ENCODE data around the gene KCNJ6.
"Not testable (repeated sequence)": the region's sequence is repeated elsewhere in the genome, so short reads cannot be mapped to it uniquely, and the experiment has no call there.

KCNJ6 gene

GRCh38 chr21:37673801-37674575 is 242.3 kb downstream of the KCNJ6 start:
- FAIRE-seq (no peak), DNase-seq (ENCODE audit: insufficient read length, low spot score) (no peak)
- TF ChIP-seq POLR2AphosphoS5 (IDR thresholded peaks at IDR 0.05; ENCODE audit: low read depth, low read length): no peak
- TF ChIP-seq POU2F2 (IDR thresholded peaks at IDR 0.05; ENCODE audit: low read depth, low read length): no peak
- no peak for TF ChIP-seq PAX5 (IDR thresholded peaks at IDR 0.05; ENCODE audit: insufficient read depth, low read length, severe bottlenecking)
- TF ChIP-seq SPI1 (IDR thresholded peaks at IDR 0.05; ENCODE audit: low read depth, low read length): no peak
- TF ChIP-seq TAF1 (IDR thresholded peaks at IDR 0.05; ENCODE audit: low read depth, low read length): no peak
- no peak for TF ChIP-seq POLR2A (IDR thresholded peaks at IDR 0.05; ENCODE audit: low read depth, low read length)

- no peak for DNase-seq (ENCODE audit: insufficient read length, low spot score)
- FAIRE-seq: no peak
- TF ChIP-seq POLR2AphosphoS5 (IDR thresholded peaks at IDR 0.05; ENCODE audit: low read depth, low read length) (no peak), PAX5 (IDR thresholded peaks at IDR 0.05; ENCODE audit: insufficient read depth, low read length, severe bottlenecking) (no peak), TAF1 (IDR thresholded peaks at IDR 0.05; ENCODE audit: low read depth, low read length) (no peak), SPI1 (IDR thresholded peaks at IDR 0.05; ENCODE audit: low read depth, low read length) (no peak), POU2F2 (IDR thresholded peaks at IDR 0.05; ENCODE audit: low read depth, low read length) (no peak), POLR2A (IDR thresholded peaks at IDR 0.05; ENCODE audit: low read depth, low read length) (no peak)
Measured at GRCh38 chr21:37671381-37671780, 244.9 kb downstream of the KCNJ6 start.

GRCh38 chr21:37670883-37671282 is 245.4 kb downstream of the KCNJ6 start:
- TF ChIP-seq TAF1 (IDR thresholded peaks at IDR 0.05; ENCODE audit: low read depth, low read length) (no peak), SPI1 (IDR thresholded peaks at IDR 0.05; ENCODE audit: low read depth, low read length) (no peak), POLR2A (IDR thresholded peaks at IDR 0.05; ENCODE audit: low read depth, low read length) (no peak), PAX5 (IDR thresholded peaks at IDR 0.05; ENCODE audit: insufficient read depth, low read length, severe bottlenecking) (no peak), POU2F2 (IDR thresholded peaks at IDR 0.05; ENCODE audit: low read depth, low read length) (no peak), POLR2AphosphoS5 (IDR thresholded peaks at IDR 0.05; ENCODE audit: low read depth, low read length) (no peak)
- DNase-seq (ENCODE audit: insufficient read length, low spot score) (no peak), FAIRE-seq (no peak)

- no peak for TF ChIP-seq PAX5 (IDR thresholded peaks at IDR 0.05; ENCODE audit: insufficient read depth, low read length, severe bottlenecking)
- DNase-seq (ENCODE audit: insufficient read length, low spot score): no peak
- no peak for FAIRE-seq
Measured at GRCh38 chr21:37669249-37669648, 247.0 kb downstream of the KCNJ6 start.

- no peak for TF ChIP-seq POLR2AphosphoS5 (IDR thresholded peaks at IDR 0.05; ENCODE audit: low read depth, low read length)
- no peak for TF ChIP-seq TAF1 (IDR thresholded peaks at IDR 0.05; ENCODE audit: low read depth, low read length)
- no peak for TF ChIP-seq POU2F2 (IDR thresholded peaks at IDR 0.05; ENCODE audit: low read depth, low read length)
- TF ChIP-seq SPI1 (IDR thresholded peaks at IDR 0.05; ENCODE audit: low read depth, low read length): no peak
- no peak for TF ChIP-seq PAX5 (IDR thresholded peaks at IDR 0.05; ENCODE audit: insufficient read depth, low read length, severe bottlenecking)
- no peak for TF ChIP-seq POLR2A (IDR thresholded peaks at IDR 0.05; ENCODE audit: low read depth, low read length)
- no peak for FAIRE-seq
- DNase-seq (ENCODE audit: insufficient read length, low spot score): no peak
Measured at GRCh38 chr21:37668462-37669239, 247.6 kb downstream of the KCNJ6 start.

- no peak for DNase-seq (ENCODE audit: insufficient read length, low spot score)
- FAIRE-seq: no peak
- no peak for TF ChIP-seq POLR2AphosphoS5 (IDR thresholded peaks at IDR 0.05; ENCODE audit: low read depth, low read length)
- no peak for TF ChIP-seq TAF1 (IDR thresholded peaks at IDR 0.05; ENCODE audit: low read depth, low read length)
- TF ChIP-seq POLR2A (IDR thresholded peaks at IDR 0.05; ENCODE audit: low read depth, low read length): no peak
- TF ChIP-seq SPI1 (IDR thresholded peaks at IDR 0.05; ENCODE audit: low read depth, low read length): no peak
- TF ChIP-seq POU2F2 (IDR thresholded peaks at IDR 0.05; ENCODE audit: low read depth, low read length): no peak
- TF ChIP-seq PAX5 (IDR thresholded peaks at IDR 0.05; ENCODE audit: insufficient read depth, low read length, severe bottlenecking): no peak
Measured at GRCh38 chr21:37667380-37667779, 248.9 kb downstream of the KCNJ6 start.

GRCh38 chr21:37665230-37666024 is 250.8 kb downstream of the KCNJ6 start:
- TF ChIP-seq POU2F2 (IDR thresholded peaks at IDR 0.05; ENCODE audit: low read depth, low read length) (no peak), POLR2A (IDR thresholded peaks at IDR 0.05; ENCODE audit: low read depth, low read length) (no peak), PAX5 (IDR thresholded peaks at IDR 0.05; ENCODE audit: insufficient read depth, low read length, severe bottlenecking) (no peak), TAF1 (IDR thresholded peaks at IDR 0.05; ENCODE audit: low read depth, low read length) (no peak), POLR2AphosphoS5 (IDR thresholded peaks at IDR 0.05; ENCODE audit: low read depth, low read length) (no peak), SPI1 (IDR thresholded peaks at IDR 0.05; ENCODE audit: low read depth, low read length) (no peak)
- DNase-seq (ENCODE audit: insufficient read length, low spot score) (no peak), FAIRE-seq (no peak)

GRCh38 chr21:37662227-37662626 is 254.0 kb downstream of the KCNJ6 start:
- FAIRE-seq; DNase-seq (ENCODE audit: insufficient read length, low spot score): not testable (repeated sequence)

GRCh38 chr21:37660709-37661108 is 255.5 kb downstream of the KCNJ6 start:
- DNase-seq (ENCODE audit: insufficient read length, low spot score) (no peak), FAIRE-seq (no peak)
- TF ChIP-seq TAF1 (IDR thresholded peaks at IDR 0.05; ENCODE audit: low read depth, low read length) (no peak), POLR2A (IDR thresholded peaks at IDR 0.05; ENCODE audit: low read depth, low read length) (no peak), POLR2AphosphoS5 (IDR thresholded peaks at IDR 0.05; ENCODE audit: low read depth, low read length) (no peak), PAX5 (IDR thresholded peaks at IDR 0.05; ENCODE audit: insufficient read depth, low read length, severe bottlenecking) (no peak), SPI1 (IDR thresholded peaks at IDR 0.05; ENCODE audit: low read depth, low read length) (no peak), POU2F2 (IDR thresholded peaks at IDR 0.05; ENCODE audit: low read depth, low read length) (no peak)

All from GM12891 (cell line).